Measurements from ENCODE around the gene IL20RB.

GRCh38 chr3:136959599-136959998 is 1.8 kb downstream of the IL20RB start:
- TF ChIP-seq POLR2AphosphoS5 (IDR thresholded peaks at IDR 0.05; ENCODE audit: borderline replicate concordance, low read depth, low read length) (no peak), EZH2 (IDR thresholded peaks at IDR 0.05) (no peak), FOXP2 (optimal IDR thresholded peaks at IDR 0.05; ENCODE audit: control extremely low read depth, extremely low read length, insufficient read depth) (no peak)
